HG03342 (cell line): ENCODE results near the gene FST.

Experiments used
- ATAC-seq: cut with Tn5 transposase; IDR thresholded peaks from one replicate; pipeline ENCODE4 v1.9.1; 2021; ENCODE audit warnings: mild to moderate bottlenecking, moderate library complexity; ENCODE audit not compliant: unreplicated experiment

Gene FST

GRCh38 chr5:53480416-53481158 lies at the start of gene FST:
FST (plus strand) TSS chr5:53480629; CDS start chr5:53480792, 163 bp downstream.
- ATAC-seq = no peak

- ATAC-seq = no peak
Observed at GRCh38 chr5:53431665-53432064, 48.8 kb upstream of the FST start.

GRCh38 chr5:53433026-53433425 lies 47.4 kb upstream of the FST start:
- ATAC-seq = no peak

DNA sequence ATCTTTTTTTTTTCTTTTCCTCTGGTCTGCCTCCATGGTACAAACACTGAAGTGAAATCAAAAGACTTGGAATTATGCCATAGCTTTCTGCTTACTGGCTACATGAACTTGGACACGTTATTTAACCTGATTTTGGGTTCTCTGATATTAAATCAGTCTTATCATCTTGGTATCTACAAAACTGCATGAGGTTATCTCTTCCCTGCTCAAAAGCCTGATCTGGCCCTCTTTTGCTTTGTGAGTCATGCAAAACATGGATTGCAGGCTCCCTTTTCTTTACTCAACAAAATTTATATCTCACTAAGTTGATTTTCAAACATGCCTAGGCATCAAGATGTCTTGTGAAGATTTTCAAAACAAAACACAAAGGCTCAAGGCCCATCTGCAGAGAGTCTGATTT lies 45.9 kb upstream of the FST start:
- ATAC-seq = no peak

GRCh38 chr5:53436480-53437191 lies 43.8 kb upstream of the FST start:
- no peak for ATAC-seq

GRCh38 chr5:53438079-53438478 lies 42.4 kb upstream of the FST start:
- ATAC-seq = no peak

DNA sequence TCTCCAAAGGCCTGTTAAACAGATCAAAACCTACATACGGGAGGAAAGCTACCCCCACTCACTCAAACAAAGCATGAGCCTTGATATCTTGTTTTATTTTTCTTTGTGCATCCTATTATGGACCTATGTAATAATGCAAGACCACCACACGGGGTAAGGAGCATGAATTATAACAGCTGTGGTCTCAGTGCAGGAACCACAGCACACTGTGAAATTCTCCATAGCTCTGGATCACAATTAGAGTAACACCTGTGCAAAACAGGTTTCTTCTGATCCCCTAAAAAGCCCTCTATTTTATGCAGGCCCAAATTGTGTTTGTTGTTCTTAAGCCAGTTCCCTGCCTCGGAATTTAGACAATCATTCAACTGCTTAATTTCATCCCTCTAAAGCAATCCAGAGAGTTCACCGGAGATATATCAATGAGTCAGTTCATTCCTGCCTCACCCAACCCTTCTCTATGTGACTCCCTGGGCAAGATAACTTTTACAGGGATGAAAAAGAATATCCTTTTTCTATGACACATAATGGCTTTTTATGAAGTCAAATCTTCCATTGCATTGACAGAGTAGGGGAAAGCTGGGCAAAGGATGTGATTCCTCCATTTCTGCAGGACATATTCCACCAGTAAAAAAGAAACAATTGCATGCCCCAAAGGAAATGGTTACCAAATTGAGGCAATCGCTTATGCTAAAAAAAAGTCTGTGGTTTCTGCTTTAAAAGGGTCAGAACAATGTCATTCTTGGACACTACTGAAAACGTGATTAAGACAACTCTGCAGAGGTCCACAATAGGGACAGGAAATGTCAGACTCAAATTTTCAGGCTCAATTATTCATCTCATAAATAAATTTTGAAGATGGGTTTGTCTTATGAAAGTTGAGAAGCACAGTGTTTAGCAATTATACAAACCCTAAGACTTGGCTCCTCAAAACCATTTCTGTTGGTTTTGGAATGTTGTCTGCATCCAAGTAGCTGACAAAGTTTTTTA lies 41.6 kb upstream of the FST start:
- ATAC-seq = no peak

GRCh38 chr5:53442961-53443360 lies 37.5 kb upstream of the FST start:
- no peak for ATAC-seq

DNA sequence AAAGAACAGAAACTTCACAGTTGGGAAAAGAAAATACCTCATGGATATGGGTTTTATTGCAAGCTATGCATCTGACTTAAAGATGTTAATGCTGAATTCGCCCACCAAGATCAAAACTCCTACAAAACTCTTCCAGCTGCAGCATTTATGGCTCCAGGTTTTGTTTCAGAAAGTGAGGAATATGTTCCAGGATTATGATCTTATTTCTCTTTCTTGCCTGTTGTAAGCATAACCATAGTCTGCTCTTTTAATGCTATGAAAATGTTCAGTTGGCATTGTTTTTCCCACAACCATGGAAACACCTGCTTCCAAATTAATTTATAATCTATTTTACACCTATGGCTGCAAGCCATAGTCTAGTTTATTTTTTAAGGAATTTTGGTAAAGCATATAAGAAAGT lies 34.9 kb upstream of the FST start:
- no peak for ATAC-seq

DNA sequence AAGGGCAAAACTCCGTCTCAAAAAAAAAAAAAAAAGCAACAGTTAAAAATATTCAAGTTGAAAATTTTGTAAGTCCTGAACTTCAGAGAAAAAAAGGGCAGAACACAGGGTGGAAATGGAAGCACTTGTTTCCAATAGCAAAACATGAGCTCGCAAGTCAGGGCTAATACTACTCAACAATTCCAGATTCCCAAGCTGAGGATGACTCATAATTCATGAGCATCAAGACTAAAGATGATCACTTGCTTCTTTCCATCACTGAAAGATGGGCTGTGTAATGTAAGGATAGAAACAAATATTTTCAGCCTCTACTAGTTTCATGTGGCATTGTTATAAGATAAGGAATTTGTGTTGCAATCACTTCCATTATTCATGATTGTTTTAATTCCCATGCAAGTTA lies 33.5 kb upstream of the FST start:
- no peak for ATAC-seq

- ATAC-seq = no peak
Observed at GRCh38 chr5:53448851-53449250, 31.6 kb upstream of the FST start.

DNA sequence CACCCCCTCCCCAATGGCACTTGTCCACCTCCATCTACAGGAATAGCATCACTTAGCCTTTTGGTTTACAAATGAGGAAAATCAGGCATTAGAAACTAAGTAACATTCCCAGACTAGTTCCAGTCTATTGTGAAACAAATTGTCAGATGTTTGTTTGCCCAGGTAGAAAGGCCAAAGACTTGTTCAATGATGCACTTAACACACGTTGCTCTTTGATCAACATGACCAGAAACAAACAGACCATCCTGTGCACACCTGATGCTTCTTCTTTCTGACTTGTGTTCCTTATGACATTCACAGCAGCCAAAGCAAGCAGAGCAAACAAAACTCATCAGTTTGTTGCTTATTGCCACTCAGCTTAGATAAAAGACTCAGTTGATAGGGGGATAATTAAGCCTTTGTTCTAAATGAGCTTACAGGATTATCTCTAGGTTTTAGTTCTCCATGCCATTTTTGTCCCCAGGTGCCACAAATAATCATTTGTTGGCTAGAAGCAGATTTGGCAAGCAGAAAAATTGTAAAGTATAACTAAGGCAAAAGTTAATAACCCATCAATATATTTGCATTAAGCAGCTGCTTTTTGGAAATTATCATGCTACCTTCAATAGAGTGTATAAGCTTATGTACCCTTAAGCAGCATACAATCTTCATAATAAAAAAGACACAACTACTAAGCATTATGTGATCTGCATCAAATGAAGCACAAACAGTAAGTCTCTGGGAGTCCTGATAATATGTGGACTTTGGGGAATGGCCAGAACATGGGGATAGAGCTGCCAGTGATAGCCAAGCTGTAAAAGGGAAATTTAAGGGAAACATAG lies 26.3 kb upstream of the FST start:
- no peak for ATAC-seq

- no peak for ATAC-seq
Observed at GRCh38 chr5:53454719-53455000, 25.8 kb upstream of the FST start.

- ATAC-seq = no peak
Observed at GRCh38 chr5:53456366-53456765, 24.1 kb upstream of the FST start.

DNA sequence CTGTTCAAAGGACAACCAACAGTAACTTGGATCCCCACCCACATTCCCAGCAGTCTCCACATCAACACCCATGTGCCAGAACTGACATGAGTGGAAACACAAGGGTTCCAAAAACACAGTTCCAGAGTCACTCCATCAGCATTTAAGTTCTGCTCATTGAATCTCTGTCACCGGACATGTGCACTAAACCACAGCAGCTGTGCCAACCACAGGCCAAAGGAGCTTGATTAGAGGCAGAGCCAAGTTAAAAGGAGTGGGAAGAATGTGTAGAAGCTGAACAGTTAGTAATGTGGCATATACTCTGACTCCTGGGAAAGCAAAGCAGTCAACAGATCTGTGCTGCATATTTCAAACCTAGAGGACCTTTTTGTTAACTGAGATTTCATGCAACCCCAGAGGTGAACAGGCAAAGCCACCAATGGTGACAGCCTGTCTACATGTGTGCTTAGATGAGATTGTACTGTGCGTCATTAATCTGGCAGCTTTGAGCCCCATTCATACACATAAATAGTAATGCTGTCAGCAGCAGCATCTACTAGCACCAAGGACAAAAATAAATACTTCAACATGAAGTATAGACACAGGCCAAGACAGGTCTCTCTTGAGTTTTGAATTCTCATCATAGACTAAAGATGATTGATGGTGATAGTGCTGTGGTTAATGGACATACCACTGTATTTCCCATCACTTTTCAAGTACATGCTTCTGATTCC lies 16.4 kb upstream of the FST start:
- ATAC-seq = no peak

GRCh38 chr5:53464722-53465121 lies 15.7 kb upstream of the FST start:
- ATAC-seq = no peak

DNA sequence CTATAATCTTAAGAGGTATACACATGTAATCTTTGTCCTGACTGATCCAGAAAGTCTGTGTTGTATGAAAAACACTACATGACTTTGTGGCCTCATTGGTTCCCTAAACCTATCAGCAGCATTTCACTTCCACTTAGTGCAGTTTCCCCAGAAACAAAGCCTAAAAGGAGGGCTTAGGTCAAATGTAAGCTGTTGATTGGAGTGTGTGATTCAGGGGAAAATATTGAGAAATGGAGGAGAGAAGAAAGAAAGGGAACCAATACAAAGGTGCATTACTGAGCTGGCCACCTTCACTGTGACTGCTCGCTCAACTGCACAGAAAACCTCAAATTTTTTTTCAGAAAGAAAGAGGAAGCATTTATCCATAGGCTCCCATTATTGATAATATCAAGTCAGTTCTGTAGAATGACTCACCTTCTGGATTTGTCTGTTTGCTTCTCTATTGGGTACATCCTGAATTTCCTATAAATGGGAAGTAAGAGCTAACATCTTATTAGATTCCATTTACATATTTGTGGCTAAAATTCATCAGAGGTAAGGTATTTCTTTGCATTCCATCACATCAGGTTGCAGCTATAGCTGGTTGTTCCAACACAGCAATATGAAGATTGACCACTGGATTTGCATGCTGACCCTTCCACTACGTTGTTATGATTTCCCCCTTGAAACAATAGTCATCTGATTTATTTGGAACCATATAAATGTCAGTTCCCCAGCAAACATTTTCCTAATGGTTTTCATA lies 10.3 kb upstream of the FST start:
- ATAC-seq = no peak

DNA sequence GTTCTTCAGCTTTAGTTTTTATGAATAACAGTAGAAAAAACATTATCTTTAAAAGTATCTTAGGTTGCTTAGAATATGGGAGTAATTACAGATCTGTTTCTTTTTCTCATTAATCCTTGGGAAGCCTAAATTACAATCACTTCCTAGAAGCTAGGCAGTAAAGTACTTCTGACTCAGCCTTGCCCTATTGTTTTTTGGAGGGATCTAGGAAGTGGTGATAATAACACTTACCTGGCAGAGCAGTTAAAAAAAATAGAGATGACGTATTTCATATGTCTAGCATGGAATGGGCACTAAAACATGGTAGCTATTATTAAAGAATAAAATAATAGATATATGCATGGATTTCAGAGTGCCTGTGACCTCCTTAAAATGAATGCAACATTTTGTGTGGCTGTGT lies 8.2 kb upstream of the FST start:
- ATAC-seq = no peak

GRCh38 chr5:53472720-53473510 lies 7.5 kb upstream of the FST start:
- ATAC-seq = no peak
